ENCODE results near the gene KCTD14. TPM values are rescaled to one million over a fixed set of nuclear protein-coding genes. Genes with fewer than 3 reads are reported as not detected.
A peak's percentile ranks its signal among the peaks of the same experiment; 100 is the strongest.

Gene KCTD14
- total and polyA plus RNA-seq, 8 donors: 7.0 to 20.7 (median 13.5) TPM

DNA sequence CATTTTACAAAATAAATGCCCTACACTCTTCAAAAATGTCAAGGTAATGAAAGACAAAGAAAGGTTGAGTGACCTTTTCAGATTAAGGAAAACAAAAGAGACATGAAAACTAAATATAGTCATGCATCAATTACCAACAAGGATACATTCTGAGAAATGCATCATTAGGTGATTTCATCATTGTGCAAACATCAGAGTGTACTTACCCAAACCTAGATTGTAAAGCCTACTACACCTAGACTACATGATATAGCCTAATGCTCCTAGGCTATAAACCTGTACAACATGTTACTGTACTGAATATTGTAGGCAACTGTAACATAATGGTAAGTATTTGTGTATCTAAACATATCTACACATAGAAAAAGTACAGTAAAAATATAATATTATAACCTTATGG, 55.3 kb downstream of the KCTD14 start:
- intact Hi-C loops (cut with DNase I): no loop called here
- TF ChIP-seq, protein P1, sequence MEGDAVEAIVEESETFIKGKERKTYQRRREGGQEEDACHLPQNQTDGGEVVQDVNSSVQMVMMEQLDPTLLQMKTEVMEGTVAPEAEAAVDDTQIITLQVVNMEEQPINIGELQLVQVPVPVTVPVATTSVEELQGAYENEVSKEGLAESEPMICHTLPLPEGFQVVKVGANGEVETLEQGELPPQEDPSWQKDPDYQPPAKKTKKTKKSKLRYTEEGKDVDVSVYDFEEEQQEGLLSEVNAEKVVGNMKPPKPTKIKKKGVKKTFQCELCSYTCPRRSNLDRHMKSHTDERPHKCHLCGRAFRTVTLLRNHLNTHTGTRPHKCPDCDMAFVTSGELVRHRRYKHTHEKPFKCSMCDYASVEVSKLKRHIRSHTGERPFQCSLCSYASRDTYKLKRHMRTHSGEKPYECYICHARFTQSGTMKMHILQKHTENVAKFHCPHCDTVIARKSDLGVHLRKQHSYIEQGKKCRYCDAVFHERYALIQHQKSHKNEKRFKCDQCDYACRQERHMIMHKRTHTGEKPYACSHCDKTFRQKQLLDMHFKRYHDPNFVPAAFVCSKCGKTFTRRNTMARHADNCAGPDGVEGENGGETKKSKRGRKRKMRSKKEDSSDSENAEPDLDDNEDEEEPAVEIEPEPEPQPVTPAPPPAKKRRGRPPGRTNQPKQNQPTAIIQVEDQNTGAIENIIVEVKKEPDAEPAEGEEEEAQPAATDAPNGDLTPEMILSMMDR (IDR thresholded peaks at IDR 0.05): no peak
- no peaks in the 10 kb centered on the region for H3K4me1 ChIP-seq
- ATAC-seq (peak in 1 of 4 donors; percentile 23), FAIRE-seq (no peak), DNase-seq (no peak)
- no peaks in the 10 kb centered on the region for H3K36me3 ChIP-seq
- no peak overlapping the region for H3K4me3 ChIP-seq
- no peaks in the 10 kb centered on the region for H3K27me3 ChIP-seq
- H3K27ac ChIP-seq: no peak overlapping the region
- no peaks in the 10 kb centered on the region for H3K9me3 ChIP-seq

DNA sequence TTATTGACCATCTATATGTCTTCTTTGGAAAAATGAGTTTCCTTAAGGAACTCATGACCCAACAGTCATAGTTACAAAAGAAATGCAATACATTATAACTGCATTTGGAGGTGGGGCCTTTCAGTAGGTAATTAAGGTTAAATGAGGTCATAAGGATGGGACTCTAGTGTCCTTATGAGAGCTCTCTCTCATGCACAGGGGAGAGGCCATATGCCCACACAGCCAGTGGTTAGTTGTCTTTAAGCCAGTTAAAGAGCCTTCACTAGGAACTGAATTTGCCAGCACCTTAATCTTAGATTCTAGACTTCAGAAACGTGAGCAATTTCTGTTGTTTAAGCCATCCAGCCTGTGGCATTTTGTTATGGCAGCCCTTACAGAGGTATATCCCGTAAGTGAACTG, 56.0 kb downstream of the KCTD14 start:
- Histone ChIP-seq H3K27ac (no peak overlapping the region), H3K27me3 (no peaks in the 10 kb centered on the region), H3K9me3 (no peaks in the 10 kb centered on the region), H3K36me3 (no peaks in the 10 kb centered on the region), H3K4me1 (no peaks in the 10 kb centered on the region), H3K4me3 (no peak overlapping the region)
- ATAC-seq: no peak
- intact Hi-C loops (cut with DNase I): no loop called here
- FAIRE-seq: no peak
- DNase-seq: no peak
- TF ChIP-seq, protein P1 (IDR thresholded peaks at IDR 0.05): no peak
- WGBS, 2 donors: 92 to 95% methylated on average over 2 of the region's 2 CpGs

- no peaks in the 10 kb centered on the region for H3K36me3 ChIP-seq
- 88 to 89% methylated on average over 2 of the region's 2 CpGs for WGBS, 2 donors
- H3K9me3 ChIP-seq: no peaks in the 10 kb centered on the region
- no peaks in the 10 kb centered on the region for H3K4me1 ChIP-seq
- DNase-seq: no peak
- no peak for FAIRE-seq
- H3K4me3 ChIP-seq: no peak overlapping the region
- H3K27ac ChIP-seq: no peak overlapping the region
- TF ChIP-seq, protein P1 (IDR thresholded peaks at IDR 0.05): no peak
- intact Hi-C loops (cut with DNase I): no loop called here
- ATAC-seq: no peak
- no peaks in the 10 kb centered on the region for H3K27me3 ChIP-seq
These were observed 56.7 kb downstream of the KCTD14 start for GRCh38 chr11:77966338-77966737.

Other genes with a start within 250 kb of the KCTD14 start
- gene RSF1, start 202.6 kb downstream of the KCTD14 start, total RNA-seq: 10 to 100 TPM; 17.2 to 34.3 (median 24.3) TPM
- gene RSF1, start 202.6 kb downstream of the KCTD14 start, polyA plus RNA-seq: 1 to 10 TPM; 5.6 to 8.4 TPM
- 10 to 100 TPM in 5 of 6 donors, 1 to 10 TPM in 1; 9.0 to 17.8 (median 10.9) TPM for gene AAMDC, start 202.1 kb downstream of the KCTD14 start, total RNA-seq
- gene AAMDC, start 202.1 kb downstream of the KCTD14 start, polyA plus RNA-seq: 10 to 100 TPM; 26.0 to 43.6 TPM
- gene INTS4, start 28.6 kb downstream of the KCTD14 start, total RNA-seq: 10 to 100 TPM; 15.9 to 26.8 (median 17.9) TPM
- 10 to 100 TPM; 17.8 to 27.1 TPM for gene INTS4, start 28.6 kb downstream of the KCTD14 start, polyA plus RNA-seq
- 1 to 10 TPM in 2 of 6 donors, not detected in 4; 4.5 to 9.2 TPM for gene THRSP, start 40.6 kb upstream of the KCTD14 start, total RNA-seq
- 1 to 10 TPM in 1 of 2 donors, under 1 TPM in 1; 0.63 to 3.3 TPM for gene THRSP, start 40.6 kb upstream of the KCTD14 start, polyA plus RNA-seq
- 10 to 100 TPM; 57.7 to 80.4 (median 73.6) TPM for gene NDUFC2, start 56.6 kb upstream of the KCTD14 start, total RNA-seq
- 100 to 1,000 TPM in 1 of 2 donors, 10 to 100 TPM in 1; 42.6 to 114 TPM for gene NDUFC2, start 56.6 kb upstream of the KCTD14 start, polyA plus RNA-seq
- gene ALG8, start 116.3 kb upstream of the KCTD14 start, total RNA-seq: 10 to 100 TPM; 10.8 to 18.4 (median 16.3) TPM
- gene ALG8, start 116.3 kb upstream of the KCTD14 start, polyA plus RNA-seq: 10 to 100 TPM; 26.5 to 29.0 TPM
- gene KCTD21, start 165.3 kb upstream of the KCTD14 start, total RNA-seq: 1 to 10 TPM; 2.2 to 4.8 (median 2.7) TPM
- 1 to 10 TPM; 1.9 to 3.4 TPM for gene KCTD21, start 165.3 kb upstream of the KCTD14 start, polyA plus RNA-seq
- gene USP35, start 165.6 kb upstream of the KCTD14 start, total RNA-seq: 1 to 10 TPM; 2.2 to 5.8 (median 4.1) TPM
- gene USP35, start 165.6 kb upstream of the KCTD14 start, polyA plus RNA-seq: 10 to 100 TPM in 1 of 2 donors, 1 to 10 TPM in 1; 5.8 to 13.0 TPM